CD4-positive, alpha-beta T cell treated with Interleukin-15 for 4 hours (primary cell): ENCODE measurements around the gene MALT1.

Experiments used
- DNase-seq: peaks from one replicate; pipeline ENCODE4 v3.0.0-alpha.2; 2020; ENCODE audit warnings: low spot score

The MALT1 gene

DNA sequence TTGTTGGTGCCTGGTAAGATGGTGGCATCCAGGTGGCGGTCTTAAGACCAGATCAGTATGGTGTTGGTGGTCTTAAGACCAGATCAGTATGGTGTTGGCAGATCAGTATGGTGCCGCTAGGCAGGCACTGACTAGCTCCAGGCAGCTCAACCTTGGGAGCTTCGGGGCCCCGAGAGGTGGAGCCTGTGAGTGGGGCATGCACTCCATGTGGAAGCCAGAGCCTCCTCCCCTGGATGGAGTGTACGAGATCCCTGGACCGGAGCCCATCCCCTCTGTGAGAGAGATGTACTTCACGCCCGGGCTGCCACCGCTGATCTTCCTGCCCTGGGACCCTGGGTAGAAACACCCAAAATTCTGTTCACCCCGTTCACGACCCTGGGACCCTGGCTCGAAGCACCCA, 19.0 kb downstream of the MALT1 start:
- no peak for DNase-seq

DNA sequence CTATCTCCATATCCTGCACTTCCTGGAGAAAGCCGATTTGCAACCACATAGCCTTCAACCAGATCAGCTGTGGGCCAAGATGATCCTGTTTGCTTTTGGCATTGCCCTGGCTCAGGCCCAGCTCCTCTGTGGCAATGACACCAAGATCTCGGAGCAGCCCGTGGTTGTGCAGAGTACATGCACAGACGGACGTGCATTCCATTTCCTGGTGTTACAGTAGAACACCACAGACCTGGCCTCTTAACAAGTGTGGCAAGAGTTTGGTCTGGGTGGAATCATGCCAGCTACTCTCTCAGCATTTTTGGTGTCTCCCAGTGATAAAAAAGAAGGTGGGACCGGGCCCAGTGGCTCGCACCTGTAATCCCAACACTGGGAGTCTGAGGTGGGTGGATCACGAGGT, 20.0 kb downstream of the MALT1 start:
- no peak for DNase-seq

- DNase-seq: peak; percentile 40
Observed at GRCh38 chr18:58692422-58693185, 21.3 kb downstream of the MALT1 start.

DNA sequence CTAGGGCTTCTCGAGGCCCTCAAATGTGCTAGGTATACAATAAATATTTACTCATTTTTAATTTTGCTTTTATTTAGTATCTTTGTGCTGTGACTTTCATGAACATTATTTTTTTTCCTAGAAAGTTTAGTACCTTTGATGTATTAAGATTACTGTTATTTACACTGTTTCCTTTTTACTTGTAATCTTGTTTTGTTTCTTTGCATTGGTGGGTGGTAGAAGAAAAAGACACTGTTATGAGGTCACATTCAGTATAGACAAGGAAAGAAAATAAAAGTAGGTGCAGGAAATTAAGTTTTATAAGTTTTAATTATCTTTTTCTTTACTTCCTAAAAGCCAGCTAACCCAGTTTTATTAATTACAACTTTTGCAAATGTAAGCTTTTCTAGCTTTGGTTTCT, 23.0 kb downstream of the MALT1 start:
- no peak for DNase-seq

DNA sequence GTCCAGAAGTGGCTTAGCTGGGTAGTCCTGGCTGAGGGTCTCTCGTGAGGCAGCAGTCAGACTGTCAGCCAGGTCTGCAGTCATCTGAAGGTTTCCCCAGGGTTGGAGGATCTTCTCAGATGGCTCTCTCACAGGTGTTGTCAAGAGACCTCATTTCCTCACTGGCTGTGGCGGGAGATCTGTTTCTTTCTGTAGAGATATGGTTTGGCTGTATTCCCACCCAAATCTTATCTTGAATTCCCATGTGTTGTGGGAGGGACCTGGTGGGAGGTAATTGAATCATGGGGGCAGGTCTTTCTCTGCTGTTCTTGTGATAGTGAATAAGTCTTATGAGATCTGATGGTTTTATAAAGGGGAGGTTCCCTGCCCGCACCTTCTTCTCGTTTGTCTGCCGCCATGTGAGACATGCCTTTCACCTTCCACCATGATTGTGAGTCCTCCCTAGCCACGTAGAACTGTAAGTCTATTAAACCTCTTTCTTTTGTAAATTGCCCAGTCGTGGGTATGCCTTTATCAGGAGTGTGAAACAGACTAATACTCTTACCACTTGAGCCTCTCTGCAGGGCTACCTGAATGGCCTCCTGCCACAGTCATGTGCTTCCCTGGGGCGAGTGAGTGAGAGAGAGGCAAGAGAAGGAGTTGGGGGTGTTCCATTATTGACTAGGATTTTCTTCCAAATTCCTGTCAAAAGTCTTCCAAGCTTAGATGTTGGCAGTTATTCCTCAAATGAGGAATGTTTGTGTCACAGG, 23.6 kb downstream of the MALT1 start:
- no peak for DNase-seq

- DNase-seq: no peak
Observed at GRCh38 chr18:58695772-58696171, 24.5 kb downstream of the MALT1 start.

- DNase-seq: peak; percentile 58
Observed at GRCh38 chr18:58697146-58697545, 25.9 kb downstream of the MALT1 start.

DNA sequence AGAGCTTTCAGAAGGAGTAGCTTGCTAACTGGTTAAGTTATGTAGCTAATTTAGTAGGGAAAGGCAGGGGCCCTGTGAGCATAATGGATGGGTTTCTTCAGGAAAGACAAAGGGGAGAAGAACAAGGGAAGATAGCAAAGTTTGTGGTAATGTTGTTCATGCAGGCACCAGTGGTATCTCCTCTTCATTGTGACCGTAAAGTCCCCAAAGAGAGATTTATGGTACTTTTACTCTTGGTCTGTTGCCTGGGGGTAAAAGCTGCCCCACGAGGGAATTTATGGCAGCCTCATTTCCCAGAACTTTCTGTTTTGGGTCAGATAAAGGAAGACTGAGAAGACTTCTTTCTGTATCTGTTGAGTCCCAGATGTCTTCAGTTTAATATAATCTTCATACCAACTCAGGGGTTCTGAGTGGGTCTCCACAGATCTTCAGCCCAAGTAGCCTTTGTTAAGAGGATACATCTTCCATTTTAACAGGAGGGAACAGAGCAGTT, 27.5 kb downstream of the MALT1 start:
- no peak for DNase-seq

GRCh38 chr18:58699551-58699950, 28.3 kb downstream of the MALT1 start:
- no peak for DNase-seq

GRCh38 chr18:58700209-58700608, 28.9 kb downstream of the MALT1 start:
- no peak for DNase-seq

DNA sequence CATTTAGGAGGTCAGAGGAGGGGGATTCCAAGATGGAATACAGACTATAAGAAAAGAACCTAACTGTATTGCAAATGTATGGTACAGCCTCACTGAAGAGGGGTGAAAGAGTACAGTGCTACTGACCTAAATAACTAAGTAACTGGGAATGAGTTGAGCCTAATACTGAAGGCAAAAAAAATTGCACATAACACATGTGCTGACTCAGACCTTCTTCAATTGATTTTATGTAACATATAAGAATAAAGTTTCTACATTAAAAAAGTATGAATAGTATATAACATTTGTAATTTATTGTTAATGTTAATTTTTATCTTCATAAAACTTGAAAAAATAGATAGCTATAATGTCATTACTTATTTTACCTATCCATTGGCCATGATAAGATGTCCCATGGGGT, 41.7 kb downstream of the MALT1 start:
- DNase-seq: no peak

- peak; percentile 25 for DNase-seq
Observed at GRCh38 chr18:58714259-58714658, 43.0 kb downstream of the MALT1 start.

DNA sequence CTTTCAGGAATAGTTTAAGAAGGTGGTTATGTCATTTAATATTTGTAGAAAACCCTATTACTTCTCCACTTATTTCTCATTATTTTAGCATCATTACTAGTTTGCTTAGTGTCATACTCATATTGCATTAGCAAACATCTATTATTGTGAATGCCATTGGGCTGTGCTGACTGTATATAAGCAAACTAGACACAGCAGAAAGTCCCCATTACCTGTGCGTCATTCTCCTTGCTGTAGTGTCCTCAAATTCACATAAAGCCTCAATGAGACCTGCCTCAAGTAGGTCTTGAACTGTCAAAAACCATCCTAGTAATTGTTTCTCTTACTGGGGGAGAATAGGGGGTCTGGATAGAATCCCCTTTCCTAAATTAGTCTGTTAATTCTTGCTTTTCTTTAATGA, 43.6 kb downstream of the MALT1 start:
- DNase-seq: no peak

- DNase-seq: no peak
Observed at GRCh38 chr18:58715540-58715939, 44.3 kb downstream of the MALT1 start.

- peak; percentile 44 for DNase-seq
Observed at GRCh38 chr18:58716060-58716756, 44.9 kb downstream of the MALT1 start.

DNA sequence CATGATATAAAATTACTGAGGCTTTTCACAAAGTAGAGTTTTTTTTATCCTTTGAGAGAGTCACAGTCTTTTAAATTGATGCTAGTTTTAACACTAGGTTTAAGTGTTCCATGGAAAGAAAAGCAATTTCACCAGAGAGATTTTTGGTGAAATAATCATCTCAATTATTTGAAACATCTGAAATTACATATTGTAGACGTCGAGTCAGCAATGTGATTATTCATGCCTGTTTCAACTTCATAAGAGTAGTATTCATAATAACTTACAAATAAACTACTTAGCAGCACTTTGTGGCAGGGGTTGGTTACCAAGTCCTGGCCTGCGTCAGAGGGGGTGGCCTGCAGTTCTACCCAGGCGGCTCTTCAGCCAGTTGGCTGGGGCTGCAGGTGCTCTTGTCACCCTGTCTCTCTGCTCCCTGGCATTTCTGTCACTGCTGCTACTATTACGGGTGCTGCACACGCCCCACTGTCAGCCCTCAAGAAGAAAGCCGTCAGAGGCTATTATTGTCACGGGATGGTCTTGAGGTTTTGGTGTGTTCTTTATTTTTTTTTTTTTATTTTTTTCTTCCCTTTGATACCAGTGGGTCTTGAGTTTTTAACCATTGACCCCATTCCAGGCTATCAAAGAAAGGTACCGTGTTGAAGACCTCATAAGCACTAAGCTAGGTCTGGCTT, 50.4 kb downstream of the MALT1 start:
- no peak for DNase-seq

GRCh38 chr18:58723810-58724602, 52.7 kb downstream of the MALT1 start:
- no peak for DNase-seq

- no peak for DNase-seq
Observed at GRCh38 chr18:58726671-58727070, 55.4 kb downstream of the MALT1 start.

GRCh38 chr18:58727776-58728500, 56.7 kb downstream of the MALT1 start:
- DNase-seq: no peak

GRCh38 chr18:58728719-58729118, 57.5 kb downstream of the MALT1 start:
- no peak for DNase-seq

DNA sequence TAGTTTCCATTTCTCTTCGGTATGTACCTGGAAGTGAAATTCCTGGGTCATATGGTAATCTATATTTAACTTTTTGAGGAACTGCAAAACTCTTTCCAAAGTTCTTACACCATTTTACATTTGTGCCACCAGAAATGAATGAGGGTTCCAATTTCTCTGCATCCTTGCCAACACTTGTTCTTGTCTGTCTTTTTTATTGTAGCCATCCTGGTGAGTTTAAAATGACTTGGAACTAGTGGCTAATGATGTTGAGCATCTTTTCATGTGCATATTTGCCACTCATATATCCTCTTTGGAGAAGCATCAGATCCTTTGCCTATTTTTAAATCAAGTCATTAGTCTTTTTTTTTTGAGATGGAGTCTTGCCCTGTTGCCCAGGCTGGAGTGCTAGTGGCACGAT, 59.4 kb downstream of the MALT1 start:
- DNase-seq: no peak
